ENCODE measurements around the gene KCTD16.

Gene KCTD16

GRCh38 chr5:144429405-144429804, 258.7 kb downstream of the KCTD16 start:
- Histone ChIP-seq H2BK5ac (ENCODE audit: low read depth, low read length, poor library complexity) (no peak overlapping the region), H3K4me2 (ENCODE audit: low read length) (no peak overlapping the region), H3K79me2 (ENCODE audit: control insufficient read depth, insufficient read depth, low read length, poor library complexity) (no peaks in the 10 kb centered on the region), H3K9me3 (ENCODE audit: insufficient read depth, low read depth, low read length) (no peaks in the 10 kb centered on the region), H3K9ac (ENCODE audit: low read length) (no peak overlapping the region), H4K91ac (ENCODE audit: low read depth, low read length) (no peak overlapping the region), H3K4me3 (ENCODE audit: low read depth, low read length) (no peak overlapping the region), H3K27ac (ENCODE audit: low read depth, low read length) (no peak overlapping the region), H4K8ac (ENCODE audit: low read depth, low read length) (no peak overlapping the region), H3K27me3 (ENCODE audit: insufficient read depth, low read length) (no peaks in the 10 kb centered on the region), H3K18ac (ENCODE audit: low read length) (no peak overlapping the region), H3K79me1 (ENCODE audit: low read length) (no peaks in the 10 kb centered on the region), H4K12ac (ENCODE audit: low read depth, low read length) (no peak overlapping the region), H3K4ac (ENCODE audit: low read depth, low read length) (no peak overlapping the region), H3K36me3 (ENCODE audit: control insufficient read depth in 1 of 2, insufficient read depth in 2 of 2, low read length in 2 of 2) (no peaks in the 10 kb centered on the region), H2BK12ac (ENCODE audit: low read length) (no peak overlapping the region), H2BK120ac (ENCODE audit: insufficient read depth, low read length, poor library complexity) (no peak overlapping the region), H3K4me1 (ENCODE audit: control insufficient read depth in 1 of 2, insufficient read depth in 2 of 2, low read length in 2 of 2) (peaks cover 0 to 4% of the 10 kb centered on the region in 2 experiments), H2AFZ (ENCODE audit: insufficient read depth, low read length, poor library complexity) (no peak overlapping the region), H3K23ac (ENCODE audit: low read length) (no peak overlapping the region), H3K14ac (ENCODE audit: low read length) (no peak overlapping the region), H2AK5ac (ENCODE audit: low read length) (no peak overlapping the region)
- no peak for DNase-seq
- WGBS (ENCODE audit: extremely low coverage, insufficient coverage, insufficient read length) = no CpG with 5 or more reads among the region's 1 CpG

- H3K36me3 ChIP-seq (ENCODE audit: control insufficient read depth in 1 of 2, insufficient read depth in 2 of 2, low read length in 2 of 2) = no peaks in the 10 kb centered on the region
- H2BK120ac ChIP-seq (ENCODE audit: insufficient read depth, low read length, poor library complexity) = no peak overlapping the region
Observed at GRCh38 chr5:144429905-144430304, 259.2 kb downstream of the KCTD16 start.

GRCh38 chr5:144433140-144433822, 262.6 kb downstream of the KCTD16 start:
- Histone ChIP-seq H3K79me1 (ENCODE audit: low read length) (no peaks in the 10 kb centered on the region), H3K4ac (ENCODE audit: low read depth, low read length) (no peak overlapping the region), H3K27me3 (ENCODE audit: insufficient read depth, low read length) (no peaks in the 10 kb centered on the region), H3K9ac (ENCODE audit: low read length) (no peak overlapping the region), H2BK120ac (ENCODE audit: insufficient read depth, low read length, poor library complexity) (no peak overlapping the region), H4K8ac (ENCODE audit: low read depth, low read length) (no peak overlapping the region), H2BK12ac (ENCODE audit: low read length) (no peak overlapping the region), H3K14ac (ENCODE audit: low read length) (no peak overlapping the region), H3K4me3 (ENCODE audit: low read depth, low read length) (no peak overlapping the region), H3K18ac (ENCODE audit: low read length) (no peak overlapping the region), H2AFZ (ENCODE audit: insufficient read depth, low read length, poor library complexity) (no peak overlapping the region), H2BK5ac (ENCODE audit: low read depth, low read length, poor library complexity) (no peak overlapping the region), H4K12ac (ENCODE audit: low read depth, low read length) (no peak overlapping the region), H4K91ac (ENCODE audit: low read depth, low read length) (no peak overlapping the region), H3K9me3 (ENCODE audit: insufficient read depth, low read depth, low read length) (no peaks in the 10 kb centered on the region), H3K79me2 (ENCODE audit: control insufficient read depth, insufficient read depth, low read length, poor library complexity) (no peaks in the 10 kb centered on the region), H3K4me2 (ENCODE audit: low read length) (no peak overlapping the region), H2AK5ac (ENCODE audit: low read length) (no peak overlapping the region), H3K4me1 (ENCODE audit: control insufficient read depth in 1 of 2, insufficient read depth in 2 of 2, low read length in 2 of 2) (no peaks in the 10 kb centered on the region), H3K23ac (ENCODE audit: low read length) (no peak overlapping the region), H3K36me3 (ENCODE audit: control insufficient read depth in 1 of 2, insufficient read depth in 2 of 2, low read length in 2 of 2) (no peaks in the 10 kb centered on the region), H3K27ac (ENCODE audit: low read depth, low read length) (no peak overlapping the region)
- WGBS (ENCODE audit: extremely low coverage, insufficient coverage, insufficient read length) = no CpG with 5 or more reads among the region's 4 CpGs
- no peak for DNase-seq

More at GRCh38 chr5:144429905-144430304, 259.2 kb downstream of the KCTD16 start:
- Histone ChIP-seq H3K9me3 (ENCODE audit: insufficient read depth, low read depth, low read length) (no peaks in the 10 kb centered on the region), H2BK12ac (ENCODE audit: low read length) (no peak overlapping the region), H3K4me3 (ENCODE audit: low read depth, low read length) (no peak overlapping the region), H3K23ac (ENCODE audit: low read length) (no peak overlapping the region), H3K4me1 (ENCODE audit: control insufficient read depth in 1 of 2, insufficient read depth in 2 of 2, low read length in 2 of 2) (peaks cover 0 to 4% of the 10 kb centered on the region in 2 experiments), H3K4ac (ENCODE audit: low read depth, low read length) (no peak overlapping the region), H3K79me2 (ENCODE audit: control insufficient read depth, insufficient read depth, low read length, poor library complexity) (no peaks in the 10 kb centered on the region), H2AK5ac (ENCODE audit: low read length) (no peak overlapping the region), H4K8ac (ENCODE audit: low read depth, low read length) (no peak overlapping the region), H3K27ac (ENCODE audit: low read depth, low read length) (no peak overlapping the region), H3K4me2 (ENCODE audit: low read length) (no peak overlapping the region), H3K9ac (ENCODE audit: low read length) (no peak overlapping the region), H2AFZ (ENCODE audit: insufficient read depth, low read length, poor library complexity) (no peak overlapping the region), H3K18ac (ENCODE audit: low read length) (no peak overlapping the region), H4K91ac (ENCODE audit: low read depth, low read length) (no peak overlapping the region), H2BK5ac (ENCODE audit: low read depth, low read length, poor library complexity) (no peak overlapping the region), H4K12ac (ENCODE audit: low read depth, low read length) (no peak overlapping the region), H3K14ac (ENCODE audit: low read length) (no peak overlapping the region), H3K27me3 (ENCODE audit: insufficient read depth, low read length) (no peaks in the 10 kb centered on the region), H3K79me1 (ENCODE audit: low read length) (no peaks in the 10 kb centered on the region)
- DNase-seq = no peak
- no CpG with 5 or more reads among the region's 1 CpG for WGBS (ENCODE audit: extremely low coverage, insufficient coverage, insufficient read length)

- H3K27me3 ChIP-seq (ENCODE audit: insufficient read depth, low read length) = no peaks in the 10 kb centered on the region
- no peak overlapping the region for H3K23ac ChIP-seq (ENCODE audit: low read length)
- H4K8ac ChIP-seq (ENCODE audit: low read depth, low read length) = no peak overlapping the region
- no peak overlapping the region for H4K12ac ChIP-seq (ENCODE audit: low read depth, low read length)
- no peak overlapping the region for H3K9ac ChIP-seq (ENCODE audit: low read length)
- H3K9me3 ChIP-seq (ENCODE audit: insufficient read depth, low read depth, low read length) = no peaks in the 10 kb centered on the region
- no peak overlapping the region for H3K18ac ChIP-seq (ENCODE audit: low read length)
- H3K4me2 ChIP-seq (ENCODE audit: low read length) = no peak overlapping the region
- no peaks in the 10 kb centered on the region for H3K36me3 ChIP-seq (ENCODE audit: control insufficient read depth in 1 of 2, insufficient read depth in 2 of 2, low read length in 2 of 2)
- no peak overlapping the region for H2AK5ac ChIP-seq (ENCODE audit: low read length)
- WGBS (ENCODE audit: extremely low coverage, insufficient coverage, insufficient read length) = no CpG with 5 or more reads among the region's 3 CpGs
- no peaks in the 10 kb centered on the region for H3K79me2 ChIP-seq (ENCODE audit: control insufficient read depth, insufficient read depth, low read length, poor library complexity)
- no peak overlapping the region for H2BK12ac ChIP-seq (ENCODE audit: low read length)
- no peaks in the 10 kb centered on the region for H3K79me1 ChIP-seq (ENCODE audit: low read length)
- no peak overlapping the region for H2BK120ac ChIP-seq (ENCODE audit: insufficient read depth, low read length, poor library complexity)
- H3K4me1 ChIP-seq (ENCODE audit: control insufficient read depth in 1 of 2, insufficient read depth in 2 of 2, low read length in 2 of 2) = no peaks in the 10 kb centered on the region
- no peak for DNase-seq
- H3K27ac ChIP-seq (ENCODE audit: low read depth, low read length) = no peak overlapping the region
- H3K4me3 ChIP-seq (ENCODE audit: low read depth, low read length) = no peak overlapping the region
- H2AFZ ChIP-seq (ENCODE audit: insufficient read depth, low read length, poor library complexity) = no peak overlapping the region
- no peak overlapping the region for H4K91ac ChIP-seq (ENCODE audit: low read depth, low read length)
- H3K14ac ChIP-seq (ENCODE audit: low read length) = no peak overlapping the region
- no peak overlapping the region for H3K4ac ChIP-seq (ENCODE audit: low read depth, low read length)
- no peak overlapping the region for H2BK5ac ChIP-seq (ENCODE audit: low read depth, low read length, poor library complexity)
Observed at GRCh38 chr5:144433893-144434292, 263.2 kb downstream of the KCTD16 start.

Data from trophoblast cell (in vitro differentiated cells and primary cell).